ENCODE data around the gene SNX1. TPM values are rescaled to one million over a fixed set of nuclear protein-coding genes. Genes with fewer than 3 reads are reported as not detected.
"Not testable (repeated sequence)": the region's sequence is repeated elsewhere in the genome, so short reads cannot be mapped to it uniquely, and the experiment has no call there.

SNX1 gene
- total RNA-seq, 1 donor from 2014 or later, result 72.2 TPM

GRCh38 chr15:64051093-64051402, 44.7 kb upstream of the SNX1 start:
- Mint-ChIP-seq H3K27me3 (ENCODE audit: low read depth) (peaks cover 2% of the 10 kb centered on the region), H3K27ac (ENCODE audit: unreplicated experiment) (no peak overlapping the region), H3K4me3 (ENCODE audit: unreplicated experiment) (no peak overlapping the region), H3K9me3 (ENCODE audit: low read depth) (no peaks in the 10 kb centered on the region), H3K36me3 (ENCODE audit: low read depth) (no peaks in the 10 kb centered on the region), H3K4me1 (ENCODE audit: low read depth) (peaks cover 11% of the 10 kb centered on the region)
- TF ChIP-seq CTCF (IDR thresholded peaks at IDR 0.05), result no peak
- DNase-seq (ENCODE audit: low spot score), result no peak

- no peak for DNase-seq (ENCODE audit: low spot score)
- no peaks in the 10 kb centered on the region for H3K36me3 Mint-ChIP-seq (ENCODE audit: low read depth)
- no peaks in the 10 kb centered on the region for H3K9me3 Mint-ChIP-seq (ENCODE audit: low read depth)
- H3K27me3 Mint-ChIP-seq (ENCODE audit: low read depth), result peaks cover 1% of the 10 kb centered on the region
- no peak overlapping the region for H3K27ac Mint-ChIP-seq (ENCODE audit: unreplicated experiment)
- no peak overlapping the region for H3K4me3 Mint-ChIP-seq (ENCODE audit: unreplicated experiment)
- H3K4me1 Mint-ChIP-seq (ENCODE audit: low read depth), result peaks cover 9% of the 10 kb centered on the region
- no peak for TF ChIP-seq CTCF (IDR thresholded peaks at IDR 0.05)
These were observed 44.1 kb upstream of the SNX1 start for GRCh38 chr15:64051407-64052259.

GRCh38 chr15:64052925-64053491, 42.8 kb upstream of the SNX1 start:
- Mint-ChIP-seq H3K9me3 (ENCODE audit: low read depth) (no peaks in the 10 kb centered on the region), H3K4me1 (ENCODE audit: low read depth) (peaks cover 5% of the 10 kb centered on the region), H3K36me3 (ENCODE audit: low read depth) (no peaks in the 10 kb centered on the region), H3K27ac (ENCODE audit: unreplicated experiment) (no peak overlapping the region), H3K4me3 (ENCODE audit: unreplicated experiment) (no peak overlapping the region), H3K27me3 (ENCODE audit: low read depth) (no peaks in the 10 kb centered on the region)
- no peak for DNase-seq (ENCODE audit: low spot score)
- TF ChIP-seq CTCF (IDR thresholded peaks at IDR 0.05), result no peak

- not testable (repeated sequence) for H3K36me3 Mint-ChIP-seq (ENCODE audit: low read depth); H3K9me3 Mint-ChIP-seq (ENCODE audit: low read depth); H3K4me3 Mint-ChIP-seq (ENCODE audit: unreplicated experiment); H3K4me1 Mint-ChIP-seq (ENCODE audit: low read depth); H3K27me3 Mint-ChIP-seq (ENCODE audit: low read depth); H3K27ac Mint-ChIP-seq (ENCODE audit: unreplicated experiment); DNase-seq (ENCODE audit: low spot score)
These were observed 42.1 kb upstream of the SNX1 start for GRCh38 chr15:64053674-64054073.

GRCh38 chr15:64058279-64058678, 37.5 kb upstream of the SNX1 start:
- no peaks in the 10 kb centered on the region for H3K9me3 Mint-ChIP-seq (ENCODE audit: low read depth)
- no peak overlapping the region for H3K27ac Mint-ChIP-seq (ENCODE audit: unreplicated experiment)
- H3K4me1 Mint-ChIP-seq (ENCODE audit: low read depth), result peaks cover under 1% of the 10 kb centered on the region
- no peak overlapping the region for H3K4me3 Mint-ChIP-seq (ENCODE audit: unreplicated experiment)
- no peak for DNase-seq (ENCODE audit: low spot score)
- no peak for TF ChIP-seq CTCF (IDR thresholded peaks at IDR 0.05)
- H3K36me3 Mint-ChIP-seq (ENCODE audit: low read depth), result no peaks in the 10 kb centered on the region
- no peaks in the 10 kb centered on the region for H3K27me3 Mint-ChIP-seq (ENCODE audit: low read depth)

GRCh38 chr15:64059104-64059503, 36.7 kb upstream of the SNX1 start:
- H3K4me1 Mint-ChIP-seq (ENCODE audit: low read depth), result not testable (repeated sequence)

More at GRCh38 chr15:64059104-64059503, 36.7 kb upstream of the SNX1 start:
- not testable (repeated sequence) for DNase-seq (ENCODE audit: low spot score); H3K4me3 Mint-ChIP-seq (ENCODE audit: unreplicated experiment); H3K27ac Mint-ChIP-seq (ENCODE audit: unreplicated experiment); H3K27me3 Mint-ChIP-seq (ENCODE audit: low read depth); H3K9me3 Mint-ChIP-seq (ENCODE audit: low read depth); H3K36me3 Mint-ChIP-seq (ENCODE audit: low read depth)

All from chondrocyte (in vitro differentiated cells).